Measurements from ENCODE around the gene CHD2. TPM values are rescaled to one million over a fixed set of nuclear protein-coding genes. Genes with fewer than 3 reads are reported as not detected.

Gene CHD2
- total RNA-seq, 1 experiment from 2014 or later = 82.6 TPM

DNA sequence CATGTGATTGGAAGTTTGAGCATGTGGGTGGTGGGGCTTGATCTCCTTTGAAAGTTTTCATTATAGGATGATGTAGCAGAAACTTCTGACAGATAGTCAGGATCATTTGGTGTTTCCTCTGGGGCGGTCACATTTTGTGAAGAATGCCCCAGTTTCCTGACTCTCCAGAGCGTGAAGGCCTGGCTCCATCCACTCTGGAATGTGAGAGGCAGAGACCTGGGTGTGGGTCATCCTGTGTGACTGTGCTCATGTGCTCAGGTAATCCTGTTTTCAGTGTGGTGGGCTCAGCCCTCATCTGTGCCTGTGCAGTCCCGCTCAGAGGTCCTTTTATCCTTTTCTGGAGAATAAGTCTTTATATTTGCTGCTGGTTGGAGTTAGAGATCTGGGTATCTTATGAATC, 107.9 kb downstream of the CHD2 start:
- no peaks in the 10 kb centered on the region for H3K27me3 ChIP-seq
- no peaks in the 10 kb centered on the region for H3K4me1 ChIP-seq
- no peak overlapping the region for H3K27ac ChIP-seq
- H3K36me3 ChIP-seq = peaks cover 89% of the 10 kb centered on the region
- H3K9me3 ChIP-seq (replicated peaks) = no peaks in the 10 kb centered on the region
- no peak overlapping the region for H3K4me3 ChIP-seq
- DNase-seq = no peak

- no peak for DNase-seq
- Histone ChIP-seq H3K36me3 (peaks cover 86% of the 10 kb centered on the region), H3K27ac (no peak overlapping the region), H3K4me3 (no peak overlapping the region), H3K9me3 (replicated peaks) (no peaks in the 10 kb centered on the region), H3K4me1 (no peaks in the 10 kb centered on the region), H3K27me3 (no peaks in the 10 kb centered on the region)
These were observed 112.7 kb downstream of the CHD2 start for GRCh38 chr15:93012786-93013185.

- no peaks in the 10 kb centered on the region for H3K9me3 ChIP-seq (replicated peaks)
- H3K36me3 ChIP-seq = peaks cover 93% of the 10 kb centered on the region
- DNase-seq = no peak
- H3K27ac ChIP-seq = no peak overlapping the region
- no peaks in the 10 kb centered on the region for H3K27me3 ChIP-seq
- H3K4me3 ChIP-seq = no peak overlapping the region
- H3K4me1 ChIP-seq = no peaks in the 10 kb centered on the region
These were observed 117.4 kb downstream of the CHD2 start for GRCh38 chr15:93017526-93017925.

DNA sequence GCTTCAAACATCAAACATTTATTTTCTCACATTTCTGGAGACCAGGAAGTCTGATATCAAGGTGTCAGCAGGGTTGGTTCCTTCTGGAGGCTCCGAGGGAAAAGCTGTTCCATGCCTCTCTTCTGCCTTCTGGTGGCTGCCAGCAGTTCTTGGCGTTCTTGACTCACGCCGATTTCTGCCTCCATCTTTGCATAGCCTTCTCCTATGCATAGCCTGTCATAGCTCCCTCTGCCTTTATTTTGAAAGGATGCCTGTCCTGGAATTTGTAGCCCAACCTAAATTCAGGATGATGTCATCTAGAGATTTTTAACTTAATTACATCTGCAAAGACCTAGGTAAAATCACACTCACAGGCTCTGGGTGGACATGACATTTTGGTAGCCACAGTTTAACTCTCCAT, 118.5 kb downstream of the CHD2 start:
- Histone ChIP-seq H3K27me3 (no peaks in the 10 kb centered on the region), H3K4me1 (no peaks in the 10 kb centered on the region), H3K36me3 (peaks cover 93% of the 10 kb centered on the region), H3K4me3 (no peak overlapping the region), H3K27ac (no peak overlapping the region), H3K9me3 (replicated peaks) (no peaks in the 10 kb centered on the region)
- peak in 1 of 2 experiments; percentile 58 for DNase-seq

DNA sequence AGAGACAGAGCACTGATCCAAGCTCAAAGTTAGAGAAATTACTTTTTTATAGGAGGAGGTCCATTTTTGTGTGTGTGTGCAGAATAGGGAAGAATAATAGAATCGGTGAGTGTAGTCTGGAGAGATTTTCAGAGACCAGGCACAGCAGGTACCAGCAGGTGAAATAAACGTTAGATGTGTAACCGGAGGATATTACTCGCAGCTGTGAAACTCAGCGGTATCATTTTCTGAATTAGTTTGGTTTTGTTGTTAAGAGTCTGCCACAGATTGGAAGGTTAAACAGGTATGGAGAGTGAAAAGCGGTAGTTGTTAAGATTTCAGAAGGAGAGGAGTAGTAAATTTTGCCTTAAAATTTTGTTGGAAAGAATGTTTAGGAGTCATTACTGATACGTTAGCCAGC, 119.0 kb downstream of the CHD2 start:
- no peak for DNase-seq
- Histone ChIP-seq H3K4me3 (no peak overlapping the region), H3K36me3 (peaks cover 94% of the 10 kb centered on the region)

GRCh38 chr15:93019971-93020370, 119.8 kb downstream of the CHD2 start:
- H3K27ac ChIP-seq = no peak overlapping the region
- H3K36me3 ChIP-seq = peaks cover 94% of the 10 kb centered on the region
- no peak overlapping the region for H3K4me3 ChIP-seq
- H3K9me3 ChIP-seq (replicated peaks) = no peaks in the 10 kb centered on the region
- no peak for DNase-seq
- H3K27me3 ChIP-seq = no peaks in the 10 kb centered on the region
- H3K4me1 ChIP-seq = no peaks in the 10 kb centered on the region

More for the DNA sequence above, 119.0 kb downstream of the CHD2 start:
- H3K9me3 ChIP-seq (replicated peaks) = no peaks in the 10 kb centered on the region
- no peaks in the 10 kb centered on the region for H3K27me3 ChIP-seq
- no peaks in the 10 kb centered on the region for H3K4me1 ChIP-seq
- no peak overlapping the region for H3K27ac ChIP-seq

- Histone ChIP-seq H3K4me3 (no peak overlapping the region), H3K27me3 (no peaks in the 10 kb centered on the region), H3K27ac (no peak overlapping the region), H3K9me3 (replicated peaks) (no peaks in the 10 kb centered on the region), H3K36me3 (peaks cover 94% of the 10 kb centered on the region), H3K4me1 (no peaks in the 10 kb centered on the region)
- DNase-seq = no peak
These were observed 121.0 kb downstream of the CHD2 start for GRCh38 chr15:93020976-93021772.

GRCh38 chr15:93024293-93024692, 124.2 kb downstream of the CHD2 start:
- no peaks in the 10 kb centered on the region for H3K27me3 ChIP-seq
- peaks cover 82% of the 10 kb centered on the region for H3K36me3 ChIP-seq
- H3K4me1 ChIP-seq = no peaks in the 10 kb centered on the region
- no peak for DNase-seq
- no peak overlapping the region for H3K4me3 ChIP-seq
- no peak overlapping the region for H3K27ac ChIP-seq
- no peaks in the 10 kb centered on the region for H3K9me3 ChIP-seq (replicated peaks)

GRCh38 chr15:93024716-93025624, 124.8 kb downstream of the CHD2 start:
- no peaks in the 10 kb centered on the region for H3K4me1 ChIP-seq
- peaks cover 75% of the 10 kb centered on the region for H3K36me3 ChIP-seq
- no peak overlapping the region for H3K27ac ChIP-seq
- DNase-seq = no peak
- H3K4me3 ChIP-seq = no peak overlapping the region
- H3K9me3 ChIP-seq (replicated peaks) = no peaks in the 10 kb centered on the region
- H3K27me3 ChIP-seq = no peaks in the 10 kb centered on the region

DNA sequence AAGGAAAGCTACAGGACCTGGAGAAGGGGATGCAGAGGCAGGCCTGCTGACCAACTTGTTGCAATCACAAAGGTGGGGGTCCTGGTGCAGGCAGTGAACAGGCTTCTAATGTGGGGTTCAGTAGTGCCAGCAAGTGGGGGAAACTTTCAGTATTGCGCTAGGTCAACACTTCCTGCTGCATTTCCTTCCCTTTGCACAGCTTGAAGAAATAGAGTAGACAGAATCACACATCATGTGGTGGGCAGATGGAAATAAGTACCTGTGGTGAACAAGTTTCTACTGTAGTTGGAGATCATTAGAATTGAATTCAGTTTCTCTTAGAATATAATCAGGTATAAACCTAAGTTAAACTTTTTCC, 125.5 kb downstream of the CHD2 start:
- no peaks in the 10 kb centered on the region for H3K4me1 ChIP-seq
- DNase-seq = no peak
- H3K9me3 ChIP-seq (replicated peaks) = no peaks in the 10 kb centered on the region
- no peaks in the 10 kb centered on the region for H3K27me3 ChIP-seq
- H3K4me3 ChIP-seq = no peak overlapping the region
- peaks cover 68% of the 10 kb centered on the region for H3K36me3 ChIP-seq
- no peak overlapping the region for H3K27ac ChIP-seq

DNA sequence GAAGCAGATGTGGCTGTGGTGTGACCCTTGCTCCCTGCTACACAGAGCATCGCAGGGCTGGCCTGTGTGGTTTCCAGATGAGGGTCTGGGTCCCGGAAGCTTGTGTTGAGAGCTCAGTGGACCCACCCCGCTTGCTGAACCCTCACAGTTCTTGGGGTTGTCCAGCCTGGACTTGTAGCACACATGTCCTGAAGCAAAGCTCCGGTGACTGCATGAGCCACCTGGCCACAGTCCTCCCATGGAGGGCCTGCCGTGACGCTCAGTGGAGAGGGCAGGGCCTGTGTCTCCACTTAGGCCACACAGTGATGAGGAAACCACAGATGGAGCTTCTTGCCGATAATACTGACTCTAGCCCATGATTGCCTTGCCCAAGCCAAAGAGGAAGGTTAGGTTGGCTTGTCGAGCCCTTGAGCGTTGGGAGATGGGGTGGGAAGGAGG, 126.3 kb downstream of the CHD2 start:
- no peaks in the 10 kb centered on the region for H3K4me1 ChIP-seq
- no peak for DNase-seq

DNA sequence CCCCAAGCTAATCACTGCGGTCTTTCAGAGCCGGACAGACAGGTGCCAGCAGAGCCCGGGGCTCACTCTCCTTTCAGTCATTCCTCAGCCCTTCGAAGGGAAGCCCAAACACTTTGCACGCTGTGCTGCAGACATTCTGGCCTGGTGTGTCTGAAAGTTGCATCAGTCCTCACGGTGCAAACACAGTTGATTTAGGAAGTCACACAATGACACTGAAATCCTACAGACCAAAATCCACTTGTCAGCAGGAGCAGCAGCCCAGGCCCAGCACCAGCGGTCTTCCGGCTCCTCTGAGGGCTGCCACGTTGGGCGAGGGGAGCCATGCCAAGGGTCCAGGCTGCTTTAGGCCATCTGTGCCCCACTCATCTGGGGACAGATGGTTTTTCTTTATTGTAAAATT, 127.3 kb downstream of the CHD2 start:
- Histone ChIP-seq H3K27ac (no peak overlapping the region), H3K36me3 (peaks cover 50% of the 10 kb centered on the region), H3K4me3 (no peak overlapping the region), H3K9me3 (replicated peaks) (no peaks in the 10 kb centered on the region), H3K4me1 (no peaks in the 10 kb centered on the region), H3K27me3 (no peaks in the 10 kb centered on the region)
- DNase-seq = no peak

More for the DNA sequence above, 126.3 kb downstream of the CHD2 start:
- H3K4me3 ChIP-seq = no peak overlapping the region
- H3K36me3 ChIP-seq = peaks cover 61% of the 10 kb centered on the region
- no peak overlapping the region for H3K27ac ChIP-seq
- H3K9me3 ChIP-seq (replicated peaks) = no peaks in the 10 kb centered on the region
- no peaks in the 10 kb centered on the region for H3K27me3 ChIP-seq

DNA sequence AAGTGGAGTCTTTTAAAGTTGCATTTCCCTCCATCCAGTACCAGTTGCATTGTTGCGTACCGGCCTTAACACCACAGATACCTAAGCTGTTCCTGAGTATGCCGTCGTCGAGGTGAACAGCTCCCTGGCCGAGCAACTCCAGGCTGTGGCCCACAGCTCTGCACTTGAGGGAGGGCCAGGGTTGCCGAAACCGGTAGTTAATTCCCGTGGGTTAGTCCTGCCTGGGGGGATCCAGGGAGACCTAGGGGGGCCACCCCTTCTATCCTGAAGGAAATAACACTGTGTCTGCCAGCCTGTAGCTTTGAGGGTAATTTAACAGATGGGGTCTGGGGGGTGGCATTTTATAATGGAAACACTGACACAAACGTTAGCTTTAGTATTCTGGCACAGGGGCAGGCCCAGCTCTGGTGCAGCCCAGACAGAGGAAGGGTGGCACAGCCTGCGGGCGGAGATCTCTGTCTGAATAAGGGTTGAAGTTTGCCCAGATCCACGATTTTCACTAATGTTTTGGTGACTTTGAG, 128.0 kb downstream of the CHD2 start:
- H3K36me3 ChIP-seq = peaks cover 43% of the 10 kb centered on the region
- H3K27me3 ChIP-seq = no peaks in the 10 kb centered on the region
- no peaks in the 10 kb centered on the region for H3K4me1 ChIP-seq
- DNase-seq = no peak
- no peaks in the 10 kb centered on the region for H3K9me3 ChIP-seq (replicated peaks)
- H3K4me3 ChIP-seq = no peak overlapping the region
- H3K27ac ChIP-seq = no peak overlapping the region

GRCh38 chr15:93028632-93029213, 128.6 kb downstream of the CHD2 start:
- no peaks in the 10 kb centered on the region for H3K4me1 ChIP-seq
- no peak overlapping the region for H3K4me3 ChIP-seq
- H3K9me3 ChIP-seq (replicated peaks) = no peaks in the 10 kb centered on the region
- peaks cover 37% of the 10 kb centered on the region for H3K36me3 ChIP-seq
- no peaks in the 10 kb centered on the region for H3K27me3 ChIP-seq
- DNase-seq = no peak
- no peak overlapping the region for H3K27ac ChIP-seq

All from SJCRH30 (cell line).